HG03280 (cell line): ENCODE results near the gene LEKR1.

Source experiments
- ATAC-seq: cut with Tn5 transposase; IDR thresholded peaks from one replicate; pipeline ENCODE4 v1.9.1; 2021; ENCODE audit warnings: mild to moderate bottlenecking, moderate library complexity; ENCODE audit not compliant: unreplicated experiment

The LEKR1 gene

GRCh38 chr3:156973954-156974353, 147.8 kb downstream of the LEKR1 start:
- ATAC-seq = no peak

- ATAC-seq = no peak
These were observed 148.8 kb downstream of the LEKR1 start for GRCh38 chr3:156974931-156975330.

GRCh38 chr3:156975721-156976120, 149.6 kb downstream of the LEKR1 start:
- ATAC-seq = no peak

GRCh38 chr3:156976933-156977332, 150.8 kb downstream of the LEKR1 start:
- no peak for ATAC-seq

GRCh38 chr3:156978481-156978961, 152.4 kb downstream of the LEKR1 start:
- peak; percentile 96 for ATAC-seq

GRCh38 chr3:156981005-156981404, 154.9 kb downstream of the LEKR1 start:
- no peak for ATAC-seq

- ATAC-seq = no peak
These were observed 157.4 kb downstream of the LEKR1 start for GRCh38 chr3:156983559-156983958.

GRCh38 chr3:156985711-156986110, 159.6 kb downstream of the LEKR1 start:
- ATAC-seq = no peak

- ATAC-seq = no peak
These were observed 161.8 kb downstream of the LEKR1 start for GRCh38 chr3:156987946-156988345.

GRCh38 chr3:156997351-156997750, 171.2 kb downstream of the LEKR1 start:
- no peak for ATAC-seq

- ATAC-seq = no peak
These were observed 175.2 kb downstream of the LEKR1 start for GRCh38 chr3:157001221-157001957.

- no peak for ATAC-seq
These were observed 195.5 kb downstream of the LEKR1 start for GRCh38 chr3:157021679-157022078.

GRCh38 chr3:157023226-157023625, 197.1 kb downstream of the LEKR1 start:
- ATAC-seq = no peak

GRCh38 chr3:157026091-157026490, 199.9 kb downstream of the LEKR1 start:
- no peak for ATAC-seq

- no peak for ATAC-seq
These were observed 201.9 kb downstream of the LEKR1 start for GRCh38 chr3:157027861-157028745.

GRCh38 chr3:157029365-157029790, 203.2 kb downstream of the LEKR1 start:
- ATAC-seq = no peak

- no peak for ATAC-seq
These were observed 204.6 kb downstream of the LEKR1 start for GRCh38 chr3:157030712-157031111.

- ATAC-seq = no peak
These were observed 206.8 kb downstream of the LEKR1 start for GRCh38 chr3:157033001-157033400.

GRCh38 chr3:157040456-157040855, 214.3 kb downstream of the LEKR1 start:
- ATAC-seq = no peak

GRCh38 chr3:157042226-157042625, 216.1 kb downstream of the LEKR1 start:
- ATAC-seq = no peak

- no peak for ATAC-seq
These were observed 217.6 kb downstream of the LEKR1 start for GRCh38 chr3:157043771-157044170.
